ENCODE results near the gene STXBP6. TPM values are rescaled to one million over a fixed set of nuclear protein-coding genes. Genes with fewer than 3 reads are reported as not detected.

STXBP6 gene
- total RNA-seq, 1 donor from 2014 or later = 11.0 TPM

- peaks cover 4% of the 10 kb centered on the region for H3K9me3 Mint-ChIP-seq
- no peak overlapping the region for H3K4me2 ChIP-seq
- peaks cover 14% of the 10 kb centered on the region for H3K4me1 Mint-ChIP-seq
- H3K79me2 ChIP-seq (ENCODE audit: low read depth) = no peaks in the 10 kb centered on the region
- H3K9me3 ChIP-seq (ENCODE audit: low read depth) = no peaks in the 10 kb centered on the region
- peaks cover 8% of the 10 kb centered on the region for H3K4me1 ChIP-seq
- no peak overlapping the region for H2AFZ ChIP-seq (replicated peaks)
- no peaks in the 10 kb centered on the region for H3K27me3 ChIP-seq
- no peak overlapping the region for H3K4me3 ChIP-seq
- no peaks in the 10 kb centered on the region for H3F3A ChIP-seq (ENCODE audit: low read depth)
- H3K36me3 Mint-ChIP-seq = no peaks in the 10 kb centered on the region
- H3K27ac ChIP-seq = no peak overlapping the region
- H4K20me1 ChIP-seq (ENCODE audit: low read depth) = no peaks in the 10 kb centered on the region
- no peak for DNase-seq (ENCODE audit: low spot score)
- no peak overlapping the region for H3K27ac Mint-ChIP-seq
- no peak overlapping the region for H3K4me3 Mint-ChIP-seq
- TF ChIP-seq EZH2phosphoT487 (IDR thresholded peaks at IDR 0.05) = no peak
- no peak for TF ChIP-seq EZH2 (IDR thresholded peaks at IDR 0.05)
- TF ChIP-seq CTCF (IDR thresholded peaks at IDR 0.05) = no peak
- H3K9ac ChIP-seq = no peak overlapping the region
- no peaks in the 10 kb centered on the region for H3K27me3 Mint-ChIP-seq (ENCODE audit: insufficient read depth, low read depth)
- H3K36me3 ChIP-seq = no peaks in the 10 kb centered on the region
Measured at GRCh38 chr14:24881116-24881893, 168.6 kb downstream of the STXBP6 start.

GRCh38 chr14:24880689-24881088, 169.3 kb downstream of the STXBP6 start:
- peaks cover 15% of the 10 kb centered on the region for H3K4me1 Mint-ChIP-seq
- Histone ChIP-seq H4K20me1 (ENCODE audit: low read depth) (no peaks in the 10 kb centered on the region), H3K9me3 (ENCODE audit: low read depth) (no peaks in the 10 kb centered on the region), H3K9ac (no peak overlapping the region), H3K4me3 (no peak overlapping the region), H3K4me1 (peaks cover 8% of the 10 kb centered on the region), H3K27ac (no peak overlapping the region), H3K4me2 (no peak overlapping the region), H3F3A (ENCODE audit: low read depth) (no peaks in the 10 kb centered on the region), H2AFZ (replicated peaks) (no peak overlapping the region), H3K79me2 (ENCODE audit: low read depth) (no peaks in the 10 kb centered on the region), H3K36me3 (no peaks in the 10 kb centered on the region), H3K27me3 (no peaks in the 10 kb centered on the region)
- H3K27ac Mint-ChIP-seq = no peak overlapping the region
- DNase-seq (ENCODE audit: low spot score) = no peak
- no peaks in the 10 kb centered on the region for H3K27me3 Mint-ChIP-seq (ENCODE audit: insufficient read depth, low read depth)
- no peaks in the 10 kb centered on the region for H3K36me3 Mint-ChIP-seq
- TF ChIP-seq CTCF (IDR thresholded peaks at IDR 0.05) = no peak
- no peak for TF ChIP-seq EZH2phosphoT487 (IDR thresholded peaks at IDR 0.05)
- TF ChIP-seq EZH2 (IDR thresholded peaks at IDR 0.05) = no peak
- peaks cover 4% of the 10 kb centered on the region for H3K9me3 Mint-ChIP-seq
- no peak overlapping the region for H3K4me3 Mint-ChIP-seq

- Histone ChIP-seq H3K4me2 (peak overlapping the region; percentile 23), H3K79me2 (ENCODE audit: low read depth) (no peaks in the 10 kb centered on the region), H2AFZ (replicated peaks) (no peak overlapping the region), H3K4me3 (no peak overlapping the region), H3K4me1 (peaks cover 8% of the 10 kb centered on the region), H3K9ac (no peak overlapping the region), H3K9me3 (ENCODE audit: low read depth) (no peaks in the 10 kb centered on the region), H3K27me3 (no peaks in the 10 kb centered on the region), H3K27ac (no peak overlapping the region), H3F3A (ENCODE audit: low read depth) (no peaks in the 10 kb centered on the region), H4K20me1 (ENCODE audit: low read depth) (no peaks in the 10 kb centered on the region), H3K36me3 (no peaks in the 10 kb centered on the region)
- H3K4me3 Mint-ChIP-seq = no peak overlapping the region
- DNase-seq (ENCODE audit: low spot score) = no peak
- H3K4me1 Mint-ChIP-seq = peaks cover 15% of the 10 kb centered on the region
- no peak overlapping the region for H3K27ac Mint-ChIP-seq
- H3K27me3 Mint-ChIP-seq (ENCODE audit: insufficient read depth, low read depth) = no peaks in the 10 kb centered on the region
- peaks cover 4% of the 10 kb centered on the region for H3K9me3 Mint-ChIP-seq
- no peak for TF ChIP-seq CTCF (IDR thresholded peaks at IDR 0.05)
- TF ChIP-seq EZH2phosphoT487 (IDR thresholded peaks at IDR 0.05) = no peak
- TF ChIP-seq EZH2 (IDR thresholded peaks at IDR 0.05) = no peak
- H3K36me3 Mint-ChIP-seq = no peaks in the 10 kb centered on the region
Measured at GRCh38 chr14:24879661-24880386, 170.1 kb downstream of the STXBP6 start.

Data from neural progenitor cell (in vitro differentiated cells).